ENCODE measurements around the gene CAMKV.

CAMKV gene

DNA sequence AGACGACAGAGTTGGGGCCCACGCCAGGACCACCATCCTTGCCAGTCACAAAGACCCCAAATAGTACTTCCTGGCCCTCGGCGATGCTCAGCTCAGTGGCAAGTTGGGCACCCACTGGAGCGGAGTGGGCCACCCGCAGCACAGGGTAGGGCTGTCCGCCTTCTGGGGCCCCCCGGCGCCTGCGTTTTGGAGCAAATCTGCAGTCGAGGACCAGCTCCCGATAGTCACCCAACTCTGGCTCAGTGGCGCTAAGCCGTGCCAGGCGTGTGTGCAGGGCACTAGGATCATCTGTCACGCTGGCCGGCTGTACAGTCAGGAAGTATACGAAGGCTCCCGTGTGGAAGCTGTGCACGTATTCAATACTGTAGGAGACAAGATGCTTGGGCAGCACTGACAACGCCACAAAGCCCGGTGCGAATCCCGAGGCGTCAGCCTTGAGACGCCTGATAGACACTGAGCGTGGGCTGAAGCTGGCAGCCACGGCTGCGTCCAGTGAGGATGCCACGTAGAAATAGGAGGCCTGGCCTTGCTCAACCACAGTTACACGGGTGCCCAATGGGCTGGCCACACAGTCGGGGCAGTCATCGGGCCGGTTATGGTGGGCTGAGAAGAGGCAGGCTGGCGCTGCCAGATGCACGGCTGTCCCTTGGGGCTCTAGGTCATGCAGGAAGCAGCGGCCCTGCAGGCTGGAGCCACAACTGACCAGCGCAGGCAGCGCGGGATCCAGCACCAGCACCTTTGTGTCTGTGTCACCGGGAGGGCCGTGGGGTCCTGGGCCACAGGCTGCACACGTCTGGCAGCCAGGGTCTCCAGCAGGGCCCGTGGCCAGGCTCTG lies 33.0 kb upstream of the CAMKV start:
- Mint-ChIP-seq H3K27me3 (no peaks in the 10 kb centered on the region), H3K27ac (no peak overlapping the region), H3K9me3 (no peaks in the 10 kb centered on the region), H3K36me3 (ENCODE audit: low read depth) (no peaks in the 10 kb centered on the region), H3K4me1 (ENCODE audit: low read depth) (peaks cover 25% of the 10 kb centered on the region), H3K4me3 (no peak overlapping the region)

DNA sequence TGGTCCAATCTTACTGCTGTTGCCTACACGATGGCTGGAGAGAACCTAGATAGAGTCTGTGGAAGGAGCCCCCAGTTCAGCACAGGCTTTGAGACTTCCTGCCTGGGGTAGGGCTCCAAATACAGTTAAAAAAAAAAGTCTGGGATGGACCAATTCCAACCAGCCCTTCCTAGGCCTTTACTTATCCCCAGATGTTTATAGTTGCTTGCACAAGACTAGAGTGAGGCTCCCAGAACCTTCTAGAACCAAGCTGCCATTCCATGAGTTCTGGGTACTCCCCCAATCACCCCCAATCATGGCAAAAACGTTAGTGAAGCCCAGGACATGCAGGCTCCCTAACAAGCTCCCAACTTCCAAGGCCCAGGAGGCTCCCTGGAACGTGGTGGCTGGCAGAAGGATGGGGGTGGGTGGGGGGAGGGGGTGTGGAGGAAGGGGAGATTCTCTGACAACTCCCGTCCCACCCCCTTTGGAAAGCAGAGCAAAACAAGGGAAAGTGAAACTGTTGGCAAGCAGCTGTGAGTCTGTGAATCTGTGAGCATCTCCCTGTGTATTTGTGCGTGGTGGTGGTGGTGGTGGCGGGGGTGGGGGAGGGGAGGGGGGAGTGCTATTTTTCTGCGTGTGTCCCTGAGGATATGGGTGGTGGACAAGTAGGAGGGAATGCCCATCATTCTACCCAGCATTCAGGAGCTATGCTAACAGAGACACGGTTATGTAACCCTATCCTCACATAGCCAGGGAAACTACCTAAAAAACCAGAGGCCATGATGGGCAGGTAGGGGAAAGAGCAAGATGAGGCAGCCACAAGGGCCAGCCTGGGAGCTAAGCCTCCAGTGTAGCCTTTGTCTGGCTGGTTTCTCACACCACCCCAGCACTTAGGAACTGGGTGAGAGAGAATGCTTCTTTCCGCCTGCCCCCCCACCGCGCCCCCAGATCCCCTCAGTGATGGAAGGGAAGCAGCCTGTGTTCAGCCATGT lies 31.9 kb upstream of the CAMKV start:
- Mint-ChIP-seq H3K4me3 (no peak overlapping the region), H3K27ac (no peak overlapping the region), H3K9me3 (no peaks in the 10 kb centered on the region), H3K4me1 (ENCODE audit: low read depth) (peaks cover 24% of the 10 kb centered on the region), H3K36me3 (ENCODE audit: low read depth) (no peaks in the 10 kb centered on the region), H3K27me3 (no peaks in the 10 kb centered on the region)

DNA sequence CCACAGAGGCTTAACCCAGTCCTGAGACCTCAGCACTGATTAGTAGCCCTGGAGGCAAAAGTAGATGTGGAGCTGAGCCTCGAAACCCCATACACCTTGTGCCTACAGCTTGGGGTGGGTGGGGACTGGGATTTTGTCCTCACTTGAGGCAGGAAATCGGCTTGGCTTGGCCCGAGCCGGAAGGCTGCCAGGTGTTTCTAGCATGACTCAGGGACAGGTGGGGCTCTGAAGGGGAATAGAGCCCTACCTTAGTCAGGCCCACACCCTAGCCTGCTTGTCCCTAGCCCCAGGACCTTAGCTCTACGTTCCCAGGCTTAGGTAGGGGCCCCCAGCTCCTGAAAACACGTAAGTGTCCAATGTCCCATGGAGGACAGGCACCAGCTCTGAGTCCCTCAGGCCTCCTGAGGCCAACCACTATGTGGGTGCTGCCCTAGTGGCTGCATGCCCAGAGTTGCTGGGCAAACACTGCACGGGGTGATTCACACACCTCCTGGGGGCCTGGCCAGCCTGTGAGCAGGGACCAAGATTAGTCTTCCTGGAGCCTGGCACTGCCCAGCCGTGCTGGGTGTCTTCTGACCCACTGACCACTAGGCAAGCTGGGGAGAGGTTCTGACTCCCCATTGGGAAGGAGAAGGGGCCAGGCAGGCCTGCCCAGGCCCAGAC lies 30.9 kb upstream of the CAMKV start:
- Mint-ChIP-seq H3K4me3 (no peak overlapping the region), H3K36me3 (ENCODE audit: low read depth) (no peaks in the 10 kb centered on the region), H3K4me1 (ENCODE audit: low read depth) (peaks cover 13% of the 10 kb centered on the region), H3K27ac (no peak overlapping the region), H3K9me3 (no peaks in the 10 kb centered on the region), H3K27me3 (no peaks in the 10 kb centered on the region)

DNA sequence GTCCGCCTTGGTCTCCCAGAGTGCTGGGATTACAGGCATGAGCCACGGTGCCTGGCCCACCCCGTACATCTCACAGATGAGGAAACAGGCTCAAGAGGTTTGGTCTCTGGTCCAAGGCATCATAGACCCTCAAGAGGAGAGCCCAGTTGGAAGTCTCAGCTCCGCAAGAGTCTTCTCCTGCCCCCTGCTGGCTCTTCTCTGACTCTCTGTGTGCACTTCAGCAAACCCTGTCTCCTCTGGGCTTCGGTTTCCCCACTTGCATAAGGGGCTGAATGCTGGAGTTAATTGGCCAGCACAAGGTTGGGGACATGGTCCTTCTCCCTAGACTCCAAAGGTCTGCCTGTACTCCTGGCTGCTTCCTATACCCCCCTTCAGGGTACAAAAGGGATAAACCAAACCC lies 30.1 kb upstream of the CAMKV start:
- Mint-ChIP-seq H3K9me3 (no peaks in the 10 kb centered on the region), H3K27me3 (no peaks in the 10 kb centered on the region), H3K4me3 (no peak overlapping the region), H3K27ac (no peak overlapping the region), H3K36me3 (ENCODE audit: low read depth) (no peaks in the 10 kb centered on the region), H3K4me1 (ENCODE audit: low read depth) (peaks cover 7% of the 10 kb centered on the region)

DNA sequence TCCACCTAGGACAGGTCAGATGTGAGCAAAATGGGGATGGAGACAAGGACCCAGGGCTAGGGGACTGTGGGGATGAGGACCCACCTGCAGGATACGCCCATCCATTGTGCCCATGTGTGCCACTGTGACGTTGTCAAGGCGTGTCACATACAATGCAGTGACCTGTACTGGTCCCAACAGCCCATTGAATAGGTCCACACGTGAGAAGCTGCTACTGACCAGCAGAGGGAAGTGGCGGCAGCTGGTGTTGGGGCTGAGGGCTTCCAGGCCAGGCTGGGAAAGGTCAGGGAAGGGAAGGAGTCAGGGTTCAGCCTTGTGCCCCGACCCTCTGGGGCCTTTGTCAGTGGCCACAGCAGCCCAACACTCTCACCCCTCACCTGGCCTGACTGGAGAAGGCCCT lies 29.3 kb upstream of the CAMKV start:
- H3K9me3 Mint-ChIP-seq = no peaks in the 10 kb centered on the region
- no peaks in the 10 kb centered on the region for H3K36me3 Mint-ChIP-seq (ENCODE audit: low read depth)
- peaks cover 2% of the 10 kb centered on the region for H3K4me1 Mint-ChIP-seq (ENCODE audit: low read depth)
- H3K4me3 Mint-ChIP-seq = no peak overlapping the region
- H3K27ac Mint-ChIP-seq = no peak overlapping the region
- no peaks in the 10 kb centered on the region for H3K27me3 Mint-ChIP-seq

DNA sequence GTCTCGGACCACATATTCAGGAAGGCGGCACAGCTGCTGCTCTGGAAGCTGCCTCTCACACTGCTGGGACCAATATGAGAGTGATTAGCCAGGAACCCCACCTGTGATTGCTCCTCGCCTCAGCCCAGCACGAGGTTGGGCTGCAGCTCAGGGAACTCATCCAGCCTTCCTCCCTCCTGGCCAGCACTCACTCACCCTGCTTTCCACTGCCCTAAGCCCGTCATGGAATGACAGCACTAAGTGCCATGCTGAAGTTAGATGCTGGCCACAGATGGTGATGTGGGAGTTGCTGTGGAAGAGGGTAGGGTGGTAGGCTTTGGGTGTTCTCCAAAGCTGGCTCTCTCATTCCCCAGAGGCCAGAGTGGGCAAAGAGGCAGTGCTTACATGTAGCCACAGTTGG lies 26.6 kb upstream of the CAMKV start:
- no peaks in the 10 kb centered on the region for H3K27me3 Mint-ChIP-seq
- H3K36me3 Mint-ChIP-seq (ENCODE audit: low read depth) = no peaks in the 10 kb centered on the region
- no peaks in the 10 kb centered on the region for H3K9me3 Mint-ChIP-seq
- no peak overlapping the region for H3K27ac Mint-ChIP-seq
- H3K4me1 Mint-ChIP-seq (ENCODE audit: low read depth) = no peaks in the 10 kb centered on the region
- no peak overlapping the region for H3K4me3 Mint-ChIP-seq

DNA sequence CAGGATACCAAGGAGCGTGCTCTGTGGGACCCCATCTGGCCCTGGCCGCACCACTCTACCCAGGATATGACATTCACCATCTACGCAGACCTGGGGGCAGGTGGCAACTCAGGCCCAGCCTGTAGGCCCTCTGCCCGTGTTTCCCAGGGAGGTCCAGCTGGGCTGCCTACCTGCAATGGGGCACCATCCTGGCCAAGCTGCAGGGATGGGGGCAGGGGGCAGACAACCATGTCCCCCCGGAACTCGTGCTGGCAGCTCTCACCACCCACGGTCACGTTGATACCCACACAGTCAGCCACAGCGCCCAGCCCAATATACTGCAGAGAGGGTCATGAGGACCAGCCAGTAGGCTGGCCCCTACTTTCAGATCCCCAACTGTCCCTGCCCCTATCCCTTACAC lies 26.1 kb upstream of the CAMKV start:
- Mint-ChIP-seq H3K4me1 (ENCODE audit: low read depth) (no peaks in the 10 kb centered on the region), H3K27ac (no peak overlapping the region), H3K27me3 (no peaks in the 10 kb centered on the region), H3K4me3 (no peak overlapping the region), H3K36me3 (ENCODE audit: low read depth) (no peaks in the 10 kb centered on the region), H3K9me3 (no peaks in the 10 kb centered on the region)

DNA sequence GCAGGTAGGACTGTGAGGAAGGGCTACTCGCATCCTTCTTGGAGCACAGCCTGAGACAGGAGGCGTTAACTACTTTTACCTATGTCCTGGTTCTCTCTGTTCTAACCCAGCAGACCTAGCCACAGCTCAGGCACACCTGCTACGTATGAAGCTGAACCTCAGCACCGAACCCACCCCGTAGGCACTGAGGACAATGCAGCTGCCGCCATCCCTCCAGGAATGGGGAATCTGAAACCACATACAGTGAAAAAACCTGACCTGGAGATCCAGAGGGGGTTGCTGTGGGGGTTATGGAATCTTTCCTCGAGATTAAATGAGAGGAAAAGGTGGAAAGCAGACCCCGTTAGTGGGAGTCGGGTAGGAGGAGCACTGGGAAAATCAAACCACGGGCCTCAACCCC lies 19.6 kb upstream of the CAMKV start:
- Mint-ChIP-seq H3K36me3 (ENCODE audit: low read depth) (no peaks in the 10 kb centered on the region), H3K27me3 (no peaks in the 10 kb centered on the region), H3K4me3 (no peak overlapping the region), H3K27ac (no peak overlapping the region), H3K4me1 (ENCODE audit: low read depth) (no peaks in the 10 kb centered on the region), H3K9me3 (no peaks in the 10 kb centered on the region)

DNA sequence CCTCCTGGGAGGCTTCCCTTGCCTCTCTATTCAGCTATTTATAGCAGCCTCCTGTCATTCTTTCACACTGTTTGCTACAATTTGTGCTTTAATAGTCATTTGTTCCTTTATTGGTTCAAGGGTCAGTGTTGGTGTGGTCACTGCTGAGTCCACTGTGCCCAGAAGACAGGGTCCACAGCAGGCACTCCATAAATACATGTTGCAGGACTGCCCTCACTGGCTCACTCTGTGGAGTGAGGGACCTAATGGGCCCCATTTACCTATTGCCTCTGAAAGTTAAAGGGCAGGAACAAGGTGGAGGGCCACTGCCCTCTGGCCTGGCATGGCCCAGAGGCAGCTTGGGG lies 17.2 kb upstream of the CAMKV start:
- Mint-ChIP-seq H3K27ac (no peak overlapping the region), H3K27me3 (no peaks in the 10 kb centered on the region), H3K4me3 (no peak overlapping the region), H3K9me3 (no peaks in the 10 kb centered on the region), H3K36me3 (ENCODE audit: low read depth) (no peaks in the 10 kb centered on the region), H3K4me1 (ENCODE audit: low read depth) (no peaks in the 10 kb centered on the region)

DNA sequence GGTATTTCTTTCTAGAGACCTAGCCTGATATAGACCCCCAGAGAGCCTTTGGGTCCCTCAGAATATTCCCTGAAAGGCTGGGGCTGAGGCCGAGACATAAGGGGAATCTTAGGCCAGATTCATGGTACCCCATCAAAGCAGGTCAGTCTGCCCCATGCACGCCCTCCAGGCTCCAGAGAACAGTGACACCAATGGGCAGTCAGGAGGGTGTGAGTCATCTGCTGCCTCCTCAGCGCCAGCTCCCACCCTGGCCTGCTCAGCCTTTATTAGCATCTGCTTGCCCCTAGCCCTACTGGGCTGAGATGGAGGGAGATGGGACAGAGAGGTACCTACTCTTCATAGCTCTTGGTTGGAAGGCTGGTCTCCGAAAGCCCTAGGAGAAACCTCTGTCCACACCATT lies 14.3 kb upstream of the CAMKV start:
- no peaks in the 10 kb centered on the region for H3K4me1 Mint-ChIP-seq (ENCODE audit: low read depth)
- H3K36me3 Mint-ChIP-seq (ENCODE audit: low read depth) = no peaks in the 10 kb centered on the region
- no peaks in the 10 kb centered on the region for H3K27me3 Mint-ChIP-seq
- no peak overlapping the region for H3K4me3 Mint-ChIP-seq
- H3K9me3 Mint-ChIP-seq = no peaks in the 10 kb centered on the region
- no peak overlapping the region for H3K27ac Mint-ChIP-seq

DNA sequence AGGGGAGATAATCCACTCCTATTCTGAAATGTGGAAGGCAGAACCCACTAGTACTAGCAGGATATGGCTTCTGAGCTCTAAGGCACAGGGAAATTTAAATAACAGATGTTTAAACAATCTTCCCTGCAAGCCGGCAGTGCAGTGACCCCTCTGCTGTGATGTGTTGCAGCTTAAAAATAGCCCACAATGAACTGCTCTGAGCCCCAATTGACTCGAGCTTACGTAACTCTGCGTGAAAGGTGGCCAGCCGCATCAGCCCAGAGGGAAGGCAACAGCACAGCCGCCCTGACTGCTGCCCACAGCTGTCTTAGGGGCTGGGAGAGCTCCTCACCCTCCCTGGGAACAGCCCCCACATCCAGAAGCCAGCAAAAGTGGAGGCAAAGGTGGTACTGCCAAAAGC lies 12.5 kb upstream of the CAMKV start:
- H3K4me1 Mint-ChIP-seq (ENCODE audit: low read depth) = no peaks in the 10 kb centered on the region
- no peaks in the 10 kb centered on the region for H3K27me3 Mint-ChIP-seq
- no peaks in the 10 kb centered on the region for H3K9me3 Mint-ChIP-seq
- no peaks in the 10 kb centered on the region for H3K36me3 Mint-ChIP-seq (ENCODE audit: low read depth)
- no peak overlapping the region for H3K27ac Mint-ChIP-seq
- no peak overlapping the region for H3K4me3 Mint-ChIP-seq

DNA sequence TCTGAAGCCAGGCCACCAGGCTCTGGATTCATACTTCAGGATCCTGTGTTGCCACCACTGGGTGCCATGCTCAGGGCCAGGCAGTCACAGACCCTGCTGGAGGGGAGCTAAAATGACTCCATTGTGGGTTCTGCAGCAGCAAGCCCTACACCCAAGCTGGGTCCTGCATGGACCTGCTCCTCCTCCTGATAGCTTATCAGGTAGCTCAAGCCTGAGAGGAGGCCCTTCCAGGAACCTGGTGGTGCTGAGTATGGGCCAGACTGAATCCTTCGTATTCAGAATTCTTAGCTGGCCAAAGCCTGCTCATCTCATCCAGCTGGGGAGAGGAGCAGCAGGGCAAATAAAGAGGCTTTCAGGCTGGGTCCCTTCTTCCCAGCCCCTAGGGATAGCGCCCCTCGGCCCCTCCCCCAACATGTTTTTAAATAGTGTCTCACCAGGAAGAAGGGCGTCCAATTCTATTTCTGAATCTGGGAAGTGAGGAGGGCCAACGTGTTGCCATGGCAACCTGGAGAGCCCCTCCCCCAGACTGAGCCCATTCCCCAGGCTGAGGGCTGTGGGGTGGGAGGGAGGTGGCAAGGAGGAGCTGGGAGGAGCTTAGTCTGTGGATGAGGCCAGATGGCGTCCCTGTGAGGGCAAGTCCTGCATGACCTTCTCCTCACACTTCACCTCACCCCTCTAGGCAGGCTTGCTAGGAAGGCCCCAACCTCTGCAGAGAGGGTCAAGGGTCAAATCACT lies 11.0 kb upstream of the CAMKV start:
- Mint-ChIP-seq H3K4me1 (ENCODE audit: low read depth) (no peaks in the 10 kb centered on the region), H3K36me3 (ENCODE audit: low read depth) (no peaks in the 10 kb centered on the region), H3K9me3 (no peaks in the 10 kb centered on the region), H3K27ac (no peak overlapping the region), H3K27me3 (no peaks in the 10 kb centered on the region), H3K4me3 (no peak overlapping the region)

DNA sequence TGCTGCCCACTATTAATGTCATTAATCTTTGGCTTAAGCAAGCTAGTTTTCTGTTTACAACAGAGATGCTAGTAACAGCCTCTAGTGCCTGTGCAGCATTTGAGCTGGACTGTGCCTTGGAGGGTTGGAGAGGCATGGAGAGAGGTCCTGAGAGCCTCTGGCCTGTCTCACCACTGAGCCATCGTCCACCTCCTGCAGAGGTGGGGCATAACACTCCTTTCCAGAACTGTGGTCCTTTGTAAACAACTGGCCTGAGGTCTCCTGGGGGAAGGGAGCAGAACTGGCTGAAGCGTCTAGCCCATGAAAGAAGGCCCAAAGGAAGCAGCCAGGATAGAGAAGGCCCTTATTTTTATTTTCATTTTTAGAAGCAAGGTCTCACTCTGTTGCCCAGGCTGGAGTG lies 10.0 kb upstream of the CAMKV start:
- Mint-ChIP-seq H3K36me3 (ENCODE audit: low read depth) (no peaks in the 10 kb centered on the region), H3K4me3 (no peak overlapping the region), H3K27ac (no peak overlapping the region), H3K4me1 (ENCODE audit: low read depth) (no peaks in the 10 kb centered on the region), H3K27me3 (no peaks in the 10 kb centered on the region), H3K9me3 (no peaks in the 10 kb centered on the region)

DNA sequence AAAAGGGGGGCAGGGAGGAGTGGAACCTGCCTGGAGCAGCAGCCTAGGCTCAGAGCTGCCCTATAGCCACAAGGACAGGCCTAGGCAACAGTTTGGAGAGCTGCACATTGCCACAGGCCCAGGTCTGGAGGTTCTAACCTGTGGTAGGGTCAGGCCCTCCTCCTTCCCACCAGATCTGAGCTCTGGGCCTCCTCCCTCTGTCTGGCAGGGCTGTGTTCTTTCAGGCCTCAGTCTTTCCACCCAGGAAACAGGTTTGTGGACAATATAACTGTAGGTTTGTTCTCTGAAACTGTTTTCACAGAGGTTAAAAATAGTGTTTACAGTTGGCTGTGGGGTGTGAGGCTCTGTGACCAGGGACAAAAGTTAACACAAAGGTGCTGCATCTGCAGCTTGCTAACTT lies 9.0 kb upstream of the CAMKV start:
- no peaks in the 10 kb centered on the region for H3K27me3 Mint-ChIP-seq
- no peaks in the 10 kb centered on the region for H3K36me3 Mint-ChIP-seq (ENCODE audit: low read depth)
- no peaks in the 10 kb centered on the region for H3K9me3 Mint-ChIP-seq
- H3K4me3 Mint-ChIP-seq = no peak overlapping the region
- H3K27ac Mint-ChIP-seq = no peak overlapping the region
- H3K4me1 Mint-ChIP-seq (ENCODE audit: low read depth) = no peaks in the 10 kb centered on the region
